Ascending aorta (tissue), 2 donors: ENCODE results near the gene TWIST1. TPM values are rescaled to one million over a fixed set of nuclear protein-coding genes. Genes with fewer than 3 reads are reported as not detected.

Experiments
- DNase-seq, 2 donors: peaks; one replicate each; pipeline ENCODE4 v3.0.0-alpha.2; 2019; ENCODE audit warnings: low spot score in 2 of 2
- H3K27ac ChIP-seq, 2 donors: fragments of 200-600 bp; sonication (generic); one replicate each; pipeline ENCODE4 v1.5.1; 2016 to 2017; ENCODE audit warnings: mild to moderate bottlenecking in 1 of 2
- H3K27me3 ChIP-seq: fragments of 200-600 bp; sonication (generic); one replicate; pipeline ENCODE4 v1.5.1; 2017
- H3K36me3 ChIP-seq, 2 donors: fragments of 200-600 bp; sonication (generic); one replicate each; pipeline ENCODE4 v1.5.1; 2016
- H3K4me1 ChIP-seq, 2 donors: fragments of 200-600 bp; sonication (generic); one replicate each; pipeline ENCODE4 v1.5.1; 2016 to 2017; ENCODE audit warnings: mild to moderate bottlenecking in 1 of 2
- H3K4me3 ChIP-seq, 2 donors: fragments of 200-600 bp; sonication (generic); one replicate each; pipeline ENCODE4 v1.5.1; 2016 to 2017; ENCODE audit warnings: mild to moderate bottlenecking in 1 of 2
- H3K9me3 ChIP-seq, 2 donors: fragments of 200-600 bp; sonication (generic); one replicate each; pipeline ENCODE4 v1.5.1; 2016
- CTCF ChIP-seq, 3 experiments: fragments of 200-600 bp in 2 of 3; fragments of 450-650 bp in 1 of 3; sonication (generic) in 2 of 3; IDR thresholded peaks; one replicate each; pipeline ENCODE4 v1.5.1; 2016 to 2019; ENCODE audit warnings: antibody characterized with exemption in 3 of 3, mild to moderate bottlenecking in 1 of 3, moderate library complexity in 1 of 3
- intact Hi-C: fragments of 100-400 bp; cut with DNase I; formaldehyde crosslinking; loops from one replicate; pipeline ENCODE4 v1.15.1; 2023
- total RNA-seq: library from RNA; depleted of rRNA; stranded (reverse); fragments of >200 nt; gene quantifications from one replicate; pipeline ENCODE4 v1.1.0, GENCODE V29; 2016

Gene TWIST1
- total RNA-seq, 1 donor from 2014 or later: 2.0 TPM

DNA sequence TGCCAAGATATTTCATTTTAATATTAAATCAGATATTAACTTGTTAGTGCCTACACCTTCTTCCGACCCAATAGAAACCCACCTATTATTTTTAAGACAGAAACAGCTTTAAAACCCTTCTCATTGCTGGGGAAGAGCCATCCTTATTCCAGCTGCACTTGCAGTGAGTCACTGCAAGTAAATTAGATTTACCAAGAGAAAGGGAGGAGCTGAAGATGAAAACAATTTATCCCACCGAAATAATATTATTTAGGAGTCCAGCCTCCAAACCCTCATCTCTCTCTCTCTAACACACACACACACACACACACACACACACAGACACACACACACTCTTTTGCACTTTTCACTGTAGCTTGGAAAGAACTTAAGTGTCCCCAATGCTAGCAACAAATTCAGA is 26.9 kb downstream of the TWIST1 start:
- H3K27ac ChIP-seq: no peak overlapping the region
- TF ChIP-seq CTCF (IDR thresholded peaks at IDR 0.05): no peak
- intact Hi-C loops: no loop called here
- no peak for DNase-seq
- no peaks in the 10 kb centered on the region for H3K27me3 ChIP-seq
- H3K4me1 ChIP-seq: no peaks in the 10 kb centered on the region
- no peaks in the 10 kb centered on the region for H3K36me3 ChIP-seq
- no peak overlapping the region for H3K4me3 ChIP-seq
- peaks cover 0 to 12% of the 10 kb centered on the region in 2 donors for H3K9me3 ChIP-seq

GRCh38 chr7:19089797-19090196 is 27.6 kb downstream of the TWIST1 start:
- intact Hi-C loops: no loop called here
- DNase-seq: no peak

DNA sequence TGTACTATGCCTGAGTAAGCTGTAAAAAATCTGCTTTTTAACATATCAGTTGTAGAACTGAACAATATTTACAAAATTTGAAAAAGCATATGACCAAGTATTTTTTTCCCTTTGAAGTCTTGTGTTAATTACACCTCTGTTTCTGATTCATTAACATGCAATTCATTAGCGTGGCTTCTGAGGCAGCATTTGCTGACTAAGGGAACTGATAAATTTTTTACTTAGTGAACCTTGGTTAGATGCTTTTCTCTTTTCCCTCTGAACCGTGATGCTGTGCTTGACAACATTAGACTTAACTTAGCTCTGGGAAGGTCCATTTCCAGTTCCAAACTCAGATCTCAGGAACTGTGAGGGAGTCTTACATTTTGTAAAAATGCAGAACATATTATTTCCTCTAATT is 28.1 kb downstream of the TWIST1 start:
- Histone ChIP-seq H3K4me1 (no peaks in the 10 kb centered on the region), H3K36me3 (no peaks in the 10 kb centered on the region), H3K27me3 (no peaks in the 10 kb centered on the region), H3K9me3 (peaks cover 0 to 12% of the 10 kb centered on the region in 2 donors), H3K4me3 (no peak overlapping the region), H3K27ac (no peak overlapping the region)
- no peak for DNase-seq
- TF ChIP-seq CTCF (IDR thresholded peaks at IDR 0.05): no peak
- intact Hi-C loops: no loop called here

More at GRCh38 chr7:19089797-19090196, 27.6 kb downstream of the TWIST1 start:
- H3K27me3 ChIP-seq: no peaks in the 10 kb centered on the region
- TF ChIP-seq CTCF (IDR thresholded peaks at IDR 0.05): no peak
- H3K4me1 ChIP-seq: no peaks in the 10 kb centered on the region
- H3K9me3 ChIP-seq: peaks cover 0 to 12% of the 10 kb centered on the region in 2 donors
- H3K4me3 ChIP-seq: no peak overlapping the region
- H3K27ac ChIP-seq: no peak overlapping the region
- H3K36me3 ChIP-seq: no peaks in the 10 kb centered on the region

DNA sequence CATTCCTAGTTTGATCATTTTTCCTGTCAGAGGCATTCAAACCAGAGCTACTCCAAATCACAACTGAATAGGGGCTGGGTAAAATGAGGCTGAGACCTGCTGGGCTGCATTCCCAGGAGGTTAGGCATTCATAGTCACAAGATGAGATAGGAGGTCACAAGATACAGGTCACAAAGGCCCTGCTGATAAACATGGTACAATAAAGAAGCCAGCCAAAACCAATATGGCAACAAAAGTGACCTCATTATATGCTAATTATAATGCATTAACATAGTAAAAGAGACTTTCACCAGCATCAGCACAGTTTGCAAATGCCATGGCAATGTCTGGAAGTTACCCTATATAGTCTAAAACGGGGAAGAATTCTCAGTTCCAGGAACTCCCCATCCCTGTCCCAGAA is 37.3 kb downstream of the TWIST1 start:
- Histone ChIP-seq H3K27me3 (no peaks in the 10 kb centered on the region), H3K4me3 (no peak overlapping the region), H3K4me1 (no peaks in the 10 kb centered on the region), H3K36me3 (no peaks in the 10 kb centered on the region), H3K27ac (no peak overlapping the region), H3K9me3 (no peaks in the 10 kb centered on the region)
- DNase-seq: no peak
- intact Hi-C loops: no loop called here
- TF ChIP-seq CTCF (IDR thresholded peaks at IDR 0.05): no peak

GRCh38 chr7:19079066-19079465 is 38.4 kb downstream of the TWIST1 start:
- Histone ChIP-seq H3K9me3 (no peaks in the 10 kb centered on the region), H3K27ac (no peak overlapping the region), H3K4me3 (no peak overlapping the region), H3K36me3 (no peaks in the 10 kb centered on the region), H3K27me3 (no peaks in the 10 kb centered on the region), H3K4me1 (no peaks in the 10 kb centered on the region)
- TF ChIP-seq CTCF (IDR thresholded peaks at IDR 0.05): no peak
- intact Hi-C loops: no loop called here
- DNase-seq: no peak

DNA sequence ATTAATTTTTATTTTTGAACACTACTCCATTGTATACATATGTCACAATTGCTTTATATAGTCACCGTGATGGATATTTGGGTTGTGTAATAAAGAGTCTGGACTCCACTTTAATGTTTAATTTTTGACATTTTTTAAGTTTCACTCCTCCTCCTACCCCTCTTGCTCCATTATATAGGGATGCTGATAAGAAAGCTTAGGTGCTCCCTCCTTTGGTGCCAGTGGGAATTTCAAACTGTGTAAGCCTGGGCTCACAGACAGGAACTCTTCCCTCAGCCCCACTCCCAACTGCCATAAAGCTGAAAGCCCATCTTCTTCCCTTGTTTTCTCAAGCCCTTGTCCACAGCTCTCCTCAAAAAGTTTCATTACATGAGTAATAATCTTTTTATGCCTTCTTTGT is 47.6 kb downstream of the TWIST1 start:
- no peak for TF ChIP-seq CTCF (IDR thresholded peaks at IDR 0.05)
- DNase-seq: no peak
- Histone ChIP-seq H3K4me1 (no peaks in the 10 kb centered on the region), H3K27ac (no peak overlapping the region), H3K9me3 (no peaks in the 10 kb centered on the region), H3K4me3 (no peak overlapping the region), H3K27me3 (no peaks in the 10 kb centered on the region), H3K36me3 (no peaks in the 10 kb centered on the region)
- intact Hi-C loops: no loop called here
